Camera-type eye (tissue), 1 donor: ENCODE measurements around the gene FADS2. TPM values are rescaled to one million over a fixed set of nuclear protein-coding genes. Genes with fewer than 3 reads are reported as not detected.

ENCODE experiments used
- total RNA-seq: library from RNA; depleted of rRNA; stranded (reverse); fragments of >200 nt; gene quantifications from one replicate; pipeline ENCODE4 v1.2.3, GENCODE V29; 2014

FADS2 gene
- 46.1 TPM for total RNA-seq

DNA sequence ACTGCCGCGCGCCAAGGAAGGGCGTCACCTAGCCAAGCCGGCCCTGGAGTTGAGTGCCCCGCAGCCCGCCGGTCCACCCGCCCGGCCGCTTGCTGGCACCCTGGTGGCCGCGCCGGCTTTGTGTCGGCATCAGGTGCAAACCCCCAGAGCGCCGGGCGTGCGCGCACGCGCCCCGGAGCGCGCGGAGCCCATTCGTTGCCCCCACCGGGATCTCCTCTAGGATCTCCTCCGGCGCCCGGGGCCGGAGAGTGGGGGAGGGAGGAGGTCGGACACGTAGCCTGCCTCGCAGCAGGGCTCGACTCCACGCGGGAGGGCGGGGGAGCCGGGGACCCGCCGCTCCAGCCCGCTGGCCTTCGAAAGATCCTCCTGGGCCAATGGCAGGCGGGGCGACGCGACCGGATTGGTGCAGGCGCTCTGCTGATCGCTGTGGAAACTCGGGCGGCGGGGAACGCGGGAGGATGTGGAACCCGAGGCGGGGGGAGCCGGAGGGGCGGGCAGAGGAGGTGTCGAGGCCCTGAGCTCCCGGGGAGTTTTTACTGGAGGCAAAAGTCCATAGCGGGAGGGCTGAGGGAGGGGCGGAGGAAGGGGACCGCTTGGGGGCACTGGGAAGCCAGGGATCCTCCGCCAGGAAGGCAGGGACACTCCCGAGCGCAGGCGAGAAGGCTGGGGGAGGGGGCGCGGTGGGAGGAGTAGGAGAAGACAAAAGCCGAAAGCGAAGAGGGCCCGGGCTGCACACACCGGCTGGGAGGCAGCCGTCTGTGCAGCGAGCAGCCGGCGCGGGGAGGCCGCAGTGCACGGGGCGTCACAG, at the start of gene FADS2:
TSS of gene FADS2 (plus strand) at position 730 of the 808 bp plus-strand sequence. CDS start 91 bp downstream, outside the sequence.

DNA sequence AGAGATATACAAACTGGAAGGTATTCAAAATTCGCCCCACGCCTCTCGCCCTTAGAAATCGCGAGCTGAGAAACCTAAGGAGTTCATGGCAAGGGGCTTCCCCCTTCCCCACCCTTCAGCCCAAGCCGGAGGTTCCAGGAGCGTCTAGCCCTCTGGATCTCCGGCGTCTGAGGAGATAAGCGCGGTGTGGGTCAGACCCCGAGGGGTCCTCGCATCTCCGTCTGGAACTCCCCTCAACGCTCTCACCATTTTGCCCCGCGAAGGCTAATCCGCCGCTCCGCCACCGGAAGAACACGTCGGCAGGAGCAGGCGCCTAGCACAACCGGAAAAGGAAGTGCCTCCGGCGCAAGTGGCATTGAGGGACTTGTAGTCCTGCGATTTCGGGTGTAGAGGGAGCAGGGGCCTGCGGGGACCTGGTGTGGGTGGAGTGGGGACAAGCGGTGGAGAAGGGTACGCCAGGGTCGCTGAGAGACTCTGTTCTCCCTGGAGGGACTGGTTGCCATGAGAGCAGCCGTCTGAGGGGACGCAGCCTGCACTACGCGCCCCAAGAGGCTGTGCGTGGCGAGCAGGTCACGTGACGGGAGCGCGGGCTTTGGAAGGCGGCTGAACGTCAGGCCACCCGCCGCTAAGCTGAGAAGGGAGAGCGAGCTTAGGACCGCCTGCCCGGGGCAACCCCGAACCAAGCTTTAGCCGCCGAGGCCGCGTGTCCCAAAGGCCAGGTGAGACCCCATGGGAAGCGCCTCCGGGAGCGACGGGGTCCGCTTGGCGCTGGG, 35.6 kb upstream of the FADS2 start, which contains the start of the genes FEN1 and TMEM258:
TSS of gene FEN1 (plus strand) at position 602 of the 773 bp plus-strand sequence. CDS start 2,451 bp downstream, outside the sequence.
TSS of gene TMEM258 (minus strand) at position 290 of the 773 bp plus-strand sequence. CDS start at position 249, 41 bp downstream.

DNA sequence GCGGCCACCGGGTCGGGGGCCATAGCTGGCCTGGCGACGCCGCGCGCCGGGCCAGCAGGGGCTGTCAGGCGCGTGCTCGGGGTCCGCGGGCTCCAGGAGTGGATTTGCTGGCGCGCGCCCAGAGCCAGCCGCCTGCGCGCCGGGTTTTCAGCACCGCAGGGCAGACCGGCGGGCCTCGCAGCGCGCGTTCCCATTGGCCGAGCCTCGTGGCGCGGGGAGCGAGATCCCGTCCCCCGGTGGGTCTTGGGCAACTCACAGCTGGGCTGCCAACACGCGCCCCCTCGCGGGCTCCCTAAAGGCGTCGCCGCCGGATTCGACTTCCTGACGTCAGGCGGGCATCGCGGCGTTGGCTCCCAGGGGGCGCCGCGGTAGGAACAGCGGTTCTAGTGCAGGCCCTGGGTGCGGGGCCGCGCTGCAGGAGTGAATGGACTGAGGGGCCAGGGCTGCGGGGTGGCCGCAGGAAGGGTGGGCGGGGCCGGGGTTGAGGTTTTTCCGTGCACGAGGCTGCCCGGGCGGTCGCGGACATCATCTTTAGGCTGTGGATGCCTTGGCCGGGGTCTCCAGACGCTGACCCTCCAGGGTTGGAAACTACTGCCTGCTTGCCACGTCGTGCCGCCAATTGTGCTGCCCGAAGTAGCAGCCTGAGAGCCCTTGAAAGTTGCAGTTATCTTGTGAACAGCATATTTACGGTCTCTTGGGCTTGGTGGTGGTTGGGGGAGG, 11.2 kb upstream of the FADS2 start, which contains the start of gene FADS1:
TSS of gene FADS1 (minus strand) at position 268 of the 720 bp plus-strand sequence. CDS start at position 194, 74 bp downstream.

DNA sequence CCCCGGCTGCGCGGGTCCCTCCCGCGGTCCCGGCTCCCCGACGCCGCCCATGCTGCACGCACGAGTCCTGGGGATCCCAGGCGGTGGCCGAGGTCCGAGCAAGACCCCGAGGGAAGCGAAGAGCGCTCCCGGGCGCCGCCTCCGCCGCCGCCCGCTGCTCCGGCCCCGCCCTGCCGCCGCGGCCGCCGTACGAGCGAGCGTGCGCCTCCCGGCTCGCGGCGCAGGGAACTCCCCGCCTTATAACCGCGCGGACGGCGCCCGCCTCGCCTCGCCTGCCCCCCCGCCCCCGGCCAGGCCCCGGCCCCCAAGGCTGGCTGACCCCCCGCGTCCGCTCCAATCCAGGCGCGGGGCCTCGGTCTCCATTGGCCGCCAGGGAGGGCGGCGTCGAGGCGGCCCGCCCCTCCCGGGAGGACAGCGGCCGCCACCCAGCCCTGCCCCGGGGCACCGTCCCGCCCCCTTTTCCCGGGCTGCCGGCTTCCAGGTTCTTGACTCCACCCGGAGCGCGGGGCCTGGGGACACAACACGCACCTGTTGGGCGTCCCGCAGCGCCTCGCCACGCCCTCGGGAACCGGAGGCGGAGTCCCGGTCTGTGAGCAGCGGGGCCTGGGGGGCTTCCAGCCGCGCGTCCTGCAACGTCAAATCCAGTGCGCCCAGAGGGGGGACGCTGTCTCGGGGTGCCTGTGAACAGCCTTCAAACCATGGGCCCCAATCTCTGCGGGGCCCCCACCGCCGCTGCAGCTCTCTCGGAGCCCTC, 63.4 kb downstream of the FADS2 start, which contains the start of gene FADS3:
TSS of gene FADS3 (minus strand) at position 215 of the 754 bp plus-strand sequence. CDS start at position 51, 164 bp downstream.

Other genes with a start within 250 kb of the FADS2 start
- 27.4 TPM for gene SYT7, start 247.2 kb upstream of the FADS2 start, total RNA-seq
- 4.5 TPM for gene DAGLA, start 147.9 kb upstream of the FADS2 start, total RNA-seq
- 20.1 TPM for gene MYRF, start 75.7 kb upstream of the FADS2 start, total RNA-seq
- gene TMEM258, start 35.7 kb upstream of the FADS2 start, total RNA-seq = 28.5 TPM
- gene FEN1, start 35.4 kb upstream of the FADS2 start, total RNA-seq = 28.0 TPM
- gene FADS1, start 11.3 kb upstream of the FADS2 start, total RNA-seq = 52.4 TPM
- 34.5 TPM for gene FADS3, start 63.2 kb downstream of the FADS2 start, total RNA-seq
- gene RAB3IL1, start 89.3 kb downstream of the FADS2 start, total RNA-seq = 23.4 TPM
- gene BEST1, start 122.1 kb downstream of the FADS2 start, total RNA-seq = 66.5 TPM
- gene FTH1, start 139.3 kb downstream of the FADS2 start, total RNA-seq = 779 TPM